Calu3 (cell line): Measurements from ENCODE around the gene APBB1IP. TPM values are rescaled to one million over a fixed set of nuclear protein-coding genes. Genes with fewer than 3 reads are reported as not detected.
"Not testable (repeated sequence)": the region's sequence is repeated elsewhere in the genome, so short reads cannot be mapped to it uniquely, and the experiment has no call there.

Source experiments
- BruUV-seq: library from RNA; stranded (reverse); fragments of 400-500 nt; replicated peaks from 2 replicates; lab custom pipeline; 2021; lab: Mats Ljungman, UMichigan
- CTCF ChIA-PET: fragments of 300-600 bp; sonication (Branson Sonifier 250); formaldehyde crosslinking; loops from one replicate; lab custom pipeline; 2022; ENCODE audit warnings: antibody characterized with exemption; lab: Charles Lee
- DNase-seq: peaks from one replicate; pipeline ENCODE4 v3.0.0; 2022
- H3K27ac Mint-ChIP-seq: one replicate; pipeline ENCODE4 v1.8.0; 2022; ENCODE audit warnings: mixed read lengths; ENCODE audit not compliant: unreplicated experiment
- H3K27me3 Mint-ChIP-seq: one replicate; pipeline ENCODE4 v1.8.0; 2022; ENCODE audit warnings: mixed read lengths; ENCODE audit not compliant: unreplicated experiment
- H3K36me3 Mint-ChIP-seq: one replicate; pipeline ENCODE4 v1.8.0; 2022; ENCODE audit warnings: mild to moderate bottlenecking, moderate library complexity, mixed read lengths; ENCODE audit not compliant: insufficient read depth, unreplicated experiment
- H3K4me1 Mint-ChIP-seq: one replicate; pipeline ENCODE4 v1.8.0; 2022; ENCODE audit warnings: mild to moderate bottlenecking, low read depth, mixed read lengths; ENCODE audit not compliant: unreplicated experiment
- H3K4me3 Mint-ChIP-seq: one replicate; pipeline ENCODE4 v1.8.0; 2022; ENCODE audit warnings: mild to moderate bottlenecking, low read depth, moderate library complexity, mixed read lengths; ENCODE audit not compliant: unreplicated experiment
- H3K9me3 Mint-ChIP-seq: one replicate; pipeline ENCODE4 v1.8.0; 2022; ENCODE audit warnings: low read depth, mixed read lengths; ENCODE audit not compliant: unreplicated experiment
- CTCF ChIP-seq: fragments of 200-600 bp; IDR thresholded peaks from one replicate; pipeline ENCODE4 v1.8.0; 2022; ENCODE audit warnings: antibody characterized with exemption; ENCODE audit not compliant: unreplicated experiment
- intact Hi-C: fragments of 100-400 bp; cut with micrococcal nuclease; formaldehyde crosslinking; loops from one replicate; pipeline ENCODE4 v1.10.0; 2022; ENCODE audit not compliant: unreplicated experiment
- total RNA-seq: library from RNA; stranded (reverse); gene quantifications from 2 replicates; pipeline ENCODE4 v1.2.3, GENCODE V29; 2022

Gene APBB1IP
- total RNA-seq, 1 experiment from 2014 or later: 1.5 TPM

GRCh38 chr10:26586211-26586610 lies 148.1 kb downstream of the APBB1IP start:
- H3K27ac Mint-ChIP-seq: no peak overlapping the region
- no peak overlapping the region for H3K4me3 Mint-ChIP-seq
- no peak for DNase-seq
- H3K36me3 Mint-ChIP-seq: no peaks in the 10 kb centered on the region
- H3K4me1 Mint-ChIP-seq: no peaks in the 10 kb centered on the region
- H3K27me3 Mint-ChIP-seq: peaks cover 48% of the 10 kb centered on the region
- TF ChIP-seq CTCF: no peak
- intact Hi-C loops: no loop called here
- no peaks in the 10 kb centered on the region for H3K9me3 Mint-ChIP-seq
- CTCF ChIA-PET: no interaction called here
- no TSS peak for BruUV-seq

- no peaks in the 10 kb centered on the region for H3K4me1 Mint-ChIP-seq
- DNase-seq: no peak
- intact Hi-C loops: no loop called here
- no peaks in the 10 kb centered on the region for H3K36me3 Mint-ChIP-seq
- peaks cover 48% of the 10 kb centered on the region for H3K27me3 Mint-ChIP-seq
- no peaks in the 10 kb centered on the region for H3K9me3 Mint-ChIP-seq
- H3K27ac Mint-ChIP-seq: no peak overlapping the region
- no peak overlapping the region for H3K4me3 Mint-ChIP-seq
- no peak for TF ChIP-seq CTCF
- BruUV-seq: no TSS peak
- CTCF ChIA-PET: no interaction called here
Measured at GRCh38 chr10:26588611-26589010, 150.5 kb downstream of the APBB1IP start.

- CTCF ChIA-PET: interaction anchor here (0.6 to 0.7 kb wide), 2 partner anchors 28 to 181 kb away, joined by 3 to 4 read pairs; no protein-coding TSS in a partner anchor
Measured at GRCh38 chr10:26589813-26590212, 151.7 kb downstream of the APBB1IP start.

GRCh38 chr10:26593896-26594295 lies 155.8 kb downstream of the APBB1IP start:
- CTCF ChIA-PET: no interaction called here
- Mint-ChIP-seq H3K36me3 (no peaks in the 10 kb centered on the region), H3K9me3 (no peaks in the 10 kb centered on the region), H3K27ac (no peak overlapping the region), H3K4me1 (no peaks in the 10 kb centered on the region), H3K4me3 (peak overlapping the region; percentile 56), H3K27me3 (peaks cover 10% of the 10 kb centered on the region)
- peak; percentile 62 for DNase-seq
- intact Hi-C loops: no loop called here
- TF ChIP-seq CTCF: no peak
- BruUV-seq: no TSS peak

More at GRCh38 chr10:26589813-26590212, 151.7 kb downstream of the APBB1IP start:
- DNase-seq, BruUV-seq, H3K9me3 Mint-ChIP-seq, H3K4me3 Mint-ChIP-seq, H3K36me3 Mint-ChIP-seq, intact Hi-C loops, H3K4me1 Mint-ChIP-seq, H3K27ac Mint-ChIP-seq: not testable (repeated sequence)
- peaks cover 36% of the 10 kb centered on the region for H3K27me3 Mint-ChIP-seq

- H3K4me3 Mint-ChIP-seq, H3K27ac Mint-ChIP-seq, BruUV-seq, H3K36me3 Mint-ChIP-seq, H3K9me3 Mint-ChIP-seq, intact Hi-C loops, H3K4me1 Mint-ChIP-seq, H3K27me3 Mint-ChIP-seq: not testable (repeated sequence)
- CTCF ChIA-PET: interaction anchor here (0.7 kb wide), 1 partner anchor 9 kb away, joined by 3 read pairs; no protein-coding TSS in a partner anchor
- peak; percentile 28 for DNase-seq
Measured at GRCh38 chr10:26603283-26603682, 165.1 kb downstream of the APBB1IP start.

- H3K4me3 Mint-ChIP-seq, H3K4me1 Mint-ChIP-seq, DNase-seq, H3K36me3 Mint-ChIP-seq, H3K27ac Mint-ChIP-seq, H3K27me3 Mint-ChIP-seq, H3K9me3 Mint-ChIP-seq, BruUV-seq: not testable (repeated sequence)
- intact Hi-C loops: loop anchor here (5.0 kb wide), 1 partner anchor 278 kb away; no protein-coding TSS in a partner anchor
- CTCF ChIA-PET: interaction anchor here (0.7 kb wide), 1 partner anchor 151 kb away, joined by 3 read pairs; no protein-coding TSS in a partner anchor
Measured at GRCh38 chr10:26604320-26605093, 166.4 kb downstream of the APBB1IP start.
